ENCODE measurements around the gene PKDREJ. TPM values are rescaled to one million over a fixed set of nuclear protein-coding genes. Genes with fewer than 3 reads are reported as not detected.

PKDREJ gene
- total and polyA plus RNA-seq, 4 donors, result 0.06 to 0.46 (median 0.25) TPM

DNA sequence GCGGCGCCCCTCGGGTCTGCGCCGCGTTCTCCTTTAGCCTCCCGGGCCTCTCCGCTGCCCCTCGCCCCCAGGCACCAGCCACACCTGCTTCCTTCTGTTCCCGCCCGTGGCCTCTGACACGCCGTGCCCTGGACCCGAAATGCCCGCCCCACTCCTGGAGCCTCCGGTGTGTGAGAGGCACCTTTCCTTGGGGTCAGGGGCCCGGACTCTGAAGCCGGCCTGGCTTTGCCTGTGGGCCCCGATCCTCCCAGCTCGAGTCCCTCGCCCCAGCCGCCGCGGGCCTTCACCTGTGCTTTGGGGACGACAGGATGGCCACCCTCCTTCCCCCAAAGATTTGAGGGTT lies 12.4 kb downstream of the PKDREJ start:
- Histone ChIP-seq H3K27ac (ENCODE audit: low read depth, low read length) (no peak overlapping the region), H3K27me3 (ENCODE audit: control insufficient read depth, insufficient read depth, low read length) (no peaks in the 10 kb centered on the region), H3K9me3 (ENCODE audit: control insufficient read depth, insufficient read depth, low read length) (no peaks in the 10 kb centered on the region), H3K4me3 (ENCODE audit: low read depth, low read length) (peak overlapping the region; percentile 58), H3K36me3 (ENCODE audit: control insufficient read depth, insufficient read depth, low read length) (peaks cover 18% of the 10 kb centered on the region), H3K4me1 (ENCODE audit: control insufficient read depth, insufficient read depth, low read length) (peaks cover 23% of the 10 kb centered on the region)
- no peak for DNase-seq (ENCODE audit: low read depth in 4 of 6, low spot score in 6 of 6)
- WGBS (ENCODE audit: insufficient coverage), result 16% methylated on average over 25 of the region's 25 CpGs

DNA sequence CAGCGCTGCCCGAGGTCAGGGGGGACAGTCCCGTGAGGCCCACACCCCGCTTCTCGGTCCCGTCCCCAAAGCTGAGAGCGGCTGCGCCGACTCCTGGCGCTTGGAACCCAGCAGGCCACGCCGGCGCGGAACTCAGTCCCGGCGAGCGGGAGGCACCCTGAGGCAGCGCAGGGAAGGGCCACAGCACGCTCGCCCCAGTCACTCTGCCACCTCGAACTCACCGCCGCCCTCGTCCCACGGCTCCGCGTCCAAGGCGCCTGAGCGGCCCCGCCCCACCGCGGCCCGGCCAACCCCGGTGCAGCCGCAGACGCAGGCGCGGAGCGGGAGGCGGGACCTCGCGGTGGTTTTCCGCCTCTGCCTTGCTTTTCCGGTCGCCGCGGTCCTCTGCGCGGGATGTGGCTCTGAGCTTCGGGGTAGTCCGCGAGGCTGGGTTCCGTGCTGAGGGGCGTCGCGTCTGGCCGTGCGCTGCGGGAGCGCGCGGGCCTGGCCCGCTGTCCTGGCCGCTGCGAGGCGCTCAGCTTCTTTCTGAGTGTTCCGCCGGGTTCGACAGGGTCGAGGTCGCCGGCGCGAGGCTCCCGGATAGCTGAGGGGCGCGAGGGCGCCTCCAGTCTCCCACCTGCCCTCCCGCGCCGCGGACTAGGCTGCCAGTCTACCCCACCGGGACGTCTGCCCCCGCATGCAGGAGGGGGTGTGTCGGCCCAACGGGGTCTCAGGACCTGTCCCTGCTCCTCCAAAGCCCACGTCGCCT lies 12.9 kb downstream of the PKDREJ start, which contains the start of gene CDPF1:
CDPF1 (minus strand) TSS at position 259 of the 748 bp plus-strand sequence. CDS start 2,009 bp downstream, outside the sequence.
- H3K9me3 ChIP-seq (ENCODE audit: control insufficient read depth, insufficient read depth, low read length), result no peaks in the 10 kb centered on the region

GRCh38 chr22:46247443-46247975 lies 15.6 kb downstream of the PKDREJ start:
- no peak overlapping the region for H3K4me3 ChIP-seq (ENCODE audit: low read depth, low read length)
- no peaks in the 10 kb centered on the region for H3K9me3 ChIP-seq (ENCODE audit: control insufficient read depth, insufficient read depth, low read length)
- peaks cover 44% of the 10 kb centered on the region for H3K4me1 ChIP-seq (ENCODE audit: control insufficient read depth, insufficient read depth, low read length)
- no peak overlapping the region for H3K27ac ChIP-seq (ENCODE audit: low read depth, low read length)
- no peak for DNase-seq (ENCODE audit: low read depth in 4 of 6, low spot score in 6 of 6)
- WGBS (ENCODE audit: insufficient coverage), result 60% methylated on average over 1 of the region's 2 CpGs
- peaks cover 45% of the 10 kb centered on the region for H3K36me3 ChIP-seq (ENCODE audit: control insufficient read depth, insufficient read depth, low read length)
- no peaks in the 10 kb centered on the region for H3K27me3 ChIP-seq (ENCODE audit: control insufficient read depth, insufficient read depth, low read length)

More for the DNA sequence above, 12.9 kb downstream of the PKDREJ start, which contains the start of gene CDPF1:
- Histone ChIP-seq H3K4me3 (ENCODE audit: low read depth, low read length) (peak within 1 kb of the TSS; percentile 82), H3K36me3 (ENCODE audit: control insufficient read depth, insufficient read depth, low read length) (peaks cover 21% of the 10 kb centered on the region), H3K27ac (ENCODE audit: low read depth, low read length) (peak within 1 kb of the TSS; percentile 73), H3K27me3 (ENCODE audit: control insufficient read depth, insufficient read depth, low read length) (no peaks in the 10 kb centered on the region), H3K4me1 (ENCODE audit: control insufficient read depth, insufficient read depth, low read length) (peaks cover 28% of the 10 kb centered on the region)
- DNase-seq (ENCODE audit: low read depth in 4 of 6, low spot score in 6 of 6), result peak; percentile 72 to 96 (median 80)
- under 1% methylated on average over 89 of the region's 89 CpGs for WGBS (ENCODE audit: insufficient coverage)

GRCh38 chr22:46246178-46246577 lies 17.0 kb downstream of the PKDREJ start:
- DNase-seq (ENCODE audit: low read depth in 4 of 6, low spot score in 6 of 6), result no peak
- Histone ChIP-seq H3K27me3 (ENCODE audit: control insufficient read depth, insufficient read depth, low read length) (no peaks in the 10 kb centered on the region), H3K27ac (ENCODE audit: low read depth, low read length) (no peak overlapping the region), H3K4me3 (ENCODE audit: low read depth, low read length) (no peak overlapping the region), H3K36me3 (ENCODE audit: control insufficient read depth, insufficient read depth, low read length) (peaks cover 48% of the 10 kb centered on the region), H3K4me1 (ENCODE audit: control insufficient read depth, insufficient read depth, low read length) (peaks cover 43% of the 10 kb centered on the region), H3K9me3 (ENCODE audit: control insufficient read depth, insufficient read depth, low read length) (no peaks in the 10 kb centered on the region)
- 91% methylated on average over 8 of the region's 10 CpGs for WGBS (ENCODE audit: insufficient coverage)

DNA sequence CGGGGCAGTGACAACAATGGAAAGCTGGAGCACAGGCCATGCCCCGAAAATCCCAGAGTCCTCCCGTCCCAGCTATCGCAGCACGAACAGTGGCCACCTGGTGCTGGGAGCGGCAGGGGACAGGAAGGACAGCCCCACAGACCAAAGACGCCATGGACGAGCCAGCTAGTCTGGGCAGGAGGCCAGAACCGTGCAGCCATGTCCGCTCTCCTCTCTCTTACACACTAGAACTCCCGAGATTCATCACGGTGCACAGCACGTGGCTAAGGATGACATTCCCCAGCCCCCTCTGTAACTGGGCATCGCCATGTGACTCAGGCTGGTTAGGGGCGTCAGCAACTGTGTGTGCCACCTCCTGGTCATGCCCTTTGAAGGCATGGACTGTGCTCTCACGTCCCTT lies 17.6 kb downstream of the PKDREJ start:
- no peaks in the 10 kb centered on the region for H3K27me3 ChIP-seq (ENCODE audit: control insufficient read depth, insufficient read depth, low read length)
- 41% methylated on average over 16 of the region's 16 CpGs for WGBS (ENCODE audit: insufficient coverage)
- peak overlapping the region; percentile 40 for H3K27ac ChIP-seq (ENCODE audit: low read depth, low read length)
- H3K9me3 ChIP-seq (ENCODE audit: control insufficient read depth, insufficient read depth, low read length), result no peaks in the 10 kb centered on the region
- H3K4me3 ChIP-seq (ENCODE audit: low read depth, low read length), result no peak overlapping the region
- peaks cover 38% of the 10 kb centered on the region for H3K4me1 ChIP-seq (ENCODE audit: control insufficient read depth, insufficient read depth, low read length)
- DNase-seq (ENCODE audit: low read depth in 4 of 6, low spot score in 6 of 6), result peak in 3 of 6 donors; percentile 48 to 72 (median 59)
- H3K36me3 ChIP-seq (ENCODE audit: control insufficient read depth, insufficient read depth, low read length), result peaks cover 51% of the 10 kb centered on the region

DNA sequence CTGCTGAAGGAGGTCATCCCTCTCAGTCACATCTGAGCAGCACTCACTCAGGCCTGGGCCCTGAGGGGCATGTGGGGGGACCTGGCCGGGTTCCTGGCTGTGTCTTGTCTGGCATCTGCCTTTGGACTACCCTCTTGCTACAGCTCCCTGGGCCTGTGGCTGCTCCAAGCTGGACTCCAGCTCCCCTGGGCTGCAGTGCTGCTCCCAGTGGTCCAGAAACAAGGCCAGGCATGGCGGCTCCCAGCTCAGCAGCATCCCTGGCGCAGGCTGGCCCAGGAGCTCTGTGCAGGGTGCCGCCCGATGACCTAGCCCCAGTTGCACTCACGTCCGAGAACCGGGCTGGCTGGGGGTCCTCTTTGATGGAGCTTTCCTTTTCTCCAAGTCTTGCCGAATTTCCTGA lies 18.4 kb downstream of the PKDREJ start:
- 95% methylated on average over 9 of the region's 9 CpGs for WGBS (ENCODE audit: insufficient coverage)
- peaks cover 57% of the 10 kb centered on the region for H3K36me3 ChIP-seq (ENCODE audit: control insufficient read depth, insufficient read depth, low read length)

DNA sequence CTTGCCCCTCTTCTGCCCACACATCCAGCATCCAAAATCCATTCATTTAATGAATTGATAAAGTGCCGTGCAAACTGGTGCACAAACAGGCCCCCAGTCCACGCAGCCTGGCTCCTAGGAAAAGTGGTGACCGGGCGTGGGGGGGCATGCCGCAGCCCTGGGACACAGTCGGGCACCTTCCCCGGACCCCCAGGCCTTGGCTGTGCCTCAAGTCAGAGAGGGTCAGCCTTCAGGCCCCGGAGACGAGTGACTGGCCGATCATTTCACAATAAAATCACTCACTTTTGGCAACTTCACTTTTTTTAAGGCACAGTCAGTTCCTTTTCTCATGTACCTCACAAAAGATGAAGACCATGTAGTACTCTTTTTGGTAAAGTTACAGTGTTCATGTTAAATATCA lies 21.1 kb downstream of the PKDREJ start:
- WGBS (ENCODE audit: insufficient coverage), result 94% methylated on average over 9 of the region's 10 CpGs
- H3K36me3 ChIP-seq (ENCODE audit: control insufficient read depth, insufficient read depth, low read length), result peaks cover 62% of the 10 kb centered on the region
- H3K27ac ChIP-seq (ENCODE audit: low read depth, low read length), result no peak overlapping the region

More for the DNA sequence above, 18.4 kb downstream of the PKDREJ start:
- Histone ChIP-seq H3K4me3 (ENCODE audit: low read depth, low read length) (no peak overlapping the region), H3K4me1 (ENCODE audit: control insufficient read depth, insufficient read depth, low read length) (peaks cover 37% of the 10 kb centered on the region), H3K9me3 (ENCODE audit: control insufficient read depth, insufficient read depth, low read length) (no peaks in the 10 kb centered on the region), H3K27me3 (ENCODE audit: control insufficient read depth, insufficient read depth, low read length) (no peaks in the 10 kb centered on the region), H3K27ac (ENCODE audit: low read depth, low read length) (no peak overlapping the region)
- no peak for DNase-seq (ENCODE audit: low read depth in 4 of 6, low spot score in 6 of 6)

DNA sequence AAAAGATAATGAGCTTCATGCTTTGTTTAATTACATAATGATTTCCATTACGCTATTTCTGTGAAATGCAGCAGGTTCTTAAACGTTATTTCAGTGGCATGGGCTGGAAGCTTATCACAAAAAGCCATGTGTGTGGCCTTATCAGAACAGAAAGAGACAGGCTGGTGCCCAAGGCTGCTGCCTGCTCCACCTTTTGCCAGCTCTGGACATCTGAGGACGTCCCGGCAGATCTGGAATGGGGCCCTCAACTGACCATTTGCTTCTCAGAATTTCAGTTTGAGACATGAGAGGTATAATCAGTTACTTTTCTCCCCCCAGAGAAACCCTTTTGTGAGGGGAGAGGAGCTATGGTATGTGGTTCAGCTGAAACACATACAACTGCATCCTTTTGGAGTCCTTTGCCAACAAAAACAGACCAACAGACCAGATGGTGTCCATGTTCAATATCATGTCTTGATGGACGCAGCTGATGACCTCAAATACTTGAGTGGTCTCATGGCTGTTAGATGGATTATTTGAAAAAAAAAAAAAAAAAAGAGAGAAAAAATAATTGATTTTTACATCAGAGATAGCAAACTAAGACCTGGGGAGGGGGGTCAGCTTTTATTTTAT lies 21.6 kb downstream of the PKDREJ start:
- Histone ChIP-seq H3K9me3 (ENCODE audit: control insufficient read depth, insufficient read depth, low read length) (no peaks in the 10 kb centered on the region), H3K36me3 (ENCODE audit: control insufficient read depth, insufficient read depth, low read length) (peaks cover 61% of the 10 kb centered on the region), H3K4me1 (ENCODE audit: control insufficient read depth, insufficient read depth, low read length) (peaks cover 51% of the 10 kb centered on the region), H3K4me3 (ENCODE audit: low read depth, low read length) (no peak overlapping the region), H3K27ac (ENCODE audit: low read depth, low read length) (no peak overlapping the region), H3K27me3 (ENCODE audit: control insufficient read depth, insufficient read depth, low read length) (no peaks in the 10 kb centered on the region)
- 70% methylated on average over 2 of the region's 5 CpGs for WGBS (ENCODE audit: insufficient coverage)
- DNase-seq (ENCODE audit: low read depth in 4 of 6, low spot score in 6 of 6), result no peak

More for the DNA sequence above, 21.1 kb downstream of the PKDREJ start:
- no peak for DNase-seq (ENCODE audit: low read depth in 4 of 6, low spot score in 6 of 6)
- Histone ChIP-seq H3K4me3 (ENCODE audit: low read depth, low read length) (no peak overlapping the region), H3K4me1 (ENCODE audit: control insufficient read depth, insufficient read depth, low read length) (peaks cover 51% of the 10 kb centered on the region), H3K9me3 (ENCODE audit: control insufficient read depth, insufficient read depth, low read length) (no peaks in the 10 kb centered on the region), H3K27me3 (ENCODE audit: control insufficient read depth, insufficient read depth, low read length) (no peaks in the 10 kb centered on the region)

- Histone ChIP-seq H3K4me3 (ENCODE audit: low read depth, low read length) (no peak overlapping the region), H3K9me3 (ENCODE audit: control insufficient read depth, insufficient read depth, low read length) (no peaks in the 10 kb centered on the region), H3K4me1 (ENCODE audit: control insufficient read depth, insufficient read depth, low read length) (peaks cover 45% of the 10 kb centered on the region), H3K27me3 (ENCODE audit: control insufficient read depth, insufficient read depth, low read length) (no peaks in the 10 kb centered on the region), H3K36me3 (ENCODE audit: control insufficient read depth, insufficient read depth, low read length) (peaks cover 62% of the 10 kb centered on the region), H3K27ac (ENCODE audit: low read depth, low read length) (no peak overlapping the region)
- no peak for DNase-seq (ENCODE audit: low read depth in 4 of 6, low spot score in 6 of 6)
- WGBS (ENCODE audit: insufficient coverage), result 80% methylated on average over 6 of the region's 7 CpGs
These were observed 22.2 kb downstream of the PKDREJ start for GRCh38 chr22:46240907-46241306.
